BLaER1 treated with 17β-estradiol and CSF1 and Interleukin-3, amounts not matched to agents 10 nM and 100 nM (cell line): Measurements from ENCODE around the gene TCEA3.

Experiments used
- H3K27ac ChIP-seq, 11 experiments: shearing (Covaris generic); formaldehyde crosslinking; 2 replicates each; pipeline ENCODE4 v1.8.1; 2022
- H3K27me3 ChIP-seq, 11 experiments: shearing (Covaris generic); formaldehyde crosslinking; 2 replicates each; pipeline ENCODE4 v1.8.1; 2022
- H3K36me3 ChIP-seq, 11 experiments: shearing (Covaris generic); formaldehyde crosslinking; 2 replicates each; pipeline ENCODE4 v1.8.1; 2022
- H3K4me1 ChIP-seq, 10 experiments: shearing (Covaris generic); formaldehyde crosslinking; 2 replicates each; pipeline ENCODE4 v1.8.1; 2022
- H3K4me2 ChIP-seq, 11 experiments: shearing (Covaris generic); formaldehyde crosslinking; 2 replicates each; pipeline ENCODE4 v1.8.1; 2022
- H3K4me3 ChIP-seq, 10 experiments: shearing (Covaris generic); formaldehyde crosslinking; 2 replicates each; pipeline ENCODE4 v1.8.1; 2022
- H3K9ac ChIP-seq, 11 experiments: shearing (Covaris generic); formaldehyde crosslinking; 2 replicates each; pipeline ENCODE4 v1.8.1; 2022
- H3K9me3 ChIP-seq, 11 experiments: shearing (Covaris generic); formaldehyde crosslinking; replicated peaks in 1 of 11; 2 replicates each; pipeline ENCODE4 v1.8.1; 2022
- H4K20me1 ChIP-seq, 11 experiments: shearing (Covaris generic); formaldehyde crosslinking; 2 replicates each; pipeline ENCODE4 v1.8.1; 2022
- Cebpa-rat ChIP-seq, 11 experiments: shearing (Covaris generic); IDR thresholded peaks; 2 replicates each; pipeline ENCODE4 v1.8.1; 2022

TCEA3 gene

DNA sequence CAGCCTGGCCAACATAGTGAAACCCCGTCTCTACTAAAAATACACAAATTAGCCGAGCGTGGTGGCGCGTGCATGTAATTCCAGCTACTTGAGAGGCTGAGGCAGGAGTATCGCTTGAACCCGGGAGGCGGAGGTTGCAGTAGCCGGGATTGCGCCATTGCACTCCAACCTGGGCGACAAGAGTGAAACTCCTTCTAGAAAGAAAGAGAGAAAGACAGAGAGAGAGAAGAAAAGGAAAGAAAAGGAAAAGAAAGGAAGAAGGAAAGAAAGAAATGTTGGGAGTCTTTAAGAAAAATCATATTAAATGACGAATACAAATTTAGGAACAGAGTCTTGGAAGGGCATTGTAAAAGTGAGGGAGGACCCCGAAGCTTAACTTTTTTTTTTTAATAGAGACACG is 78.6 kb downstream of the TCEA3 start:
- no peaks in the 10 kb centered on the region for H3K27me3 ChIP-seq
- H3K4me1 ChIP-seq, result peaks cover 14 to 26% (median 22%) of the 10 kb centered on the region in 10 experiments
- peaks cover 0 to 13% (median 9%) of the 10 kb centered on the region in 11 experiments; a peak in 8 of 22 replicates for H3K9me3 ChIP-seq

GRCh38 chr1:23344987-23345472 is 79.5 kb downstream of the TCEA3 start:
- H3K9ac ChIP-seq, result peak overlapping the region; percentile 94 to 99 (median 99)
- H3K4me2 ChIP-seq, result peak overlapping the region; percentile 76 to 95 (median 85)
- peaks cover 0 to 13% (median 8%) of the 10 kb centered on the region in 11 experiments; a peak in 9 of 22 replicates for H3K36me3 ChIP-seq
- H3K9me3 ChIP-seq, result peaks cover 0 to 13% (median 9%) of the 10 kb centered on the region in 11 experiments; a peak in 8 of 22 replicates
- no peak for TF ChIP-seq Cebpa-rat (IDR thresholded peaks at IDR 0.05)
- peak overlapping the region; percentile 71 to 89 (median 80) for H3K4me3 ChIP-seq
- peaks cover 32 to 35% (median 34%) of the 10 kb centered on the region in 11 experiments for H4K20me1 ChIP-seq
- H3K27me3 ChIP-seq, result no peaks in the 10 kb centered on the region
- H3K4me1 ChIP-seq, result peaks cover 22 to 35% (median 31%) of the 10 kb centered on the region in 10 experiments
- peak overlapping the region; percentile 85 to 100 (median 97) for H3K27ac ChIP-seq

More for the DNA sequence above, 78.6 kb downstream of the TCEA3 start:
- Histone ChIP-seq H3K36me3 (peaks cover 0 to 4% (median 0%) of the 10 kb centered on the region in 11 experiments; a peak in 5 of 22 replicates), H3K27ac (peak overlapping the region in 3 of 11 experiments; percentile 96 to 99 (median 97); a peak in 1 of 22 replicates), H4K20me1 (peaks cover 24 to 26% (median 25%) of the 10 kb centered on the region in 11 experiments; a peak in 21 of 22 replicates), H3K4me2 (peak overlapping the region in 2 of 11 experiments; percentile 77 to 91; a peak in 2 of 22 replicates), H3K9ac (no peak overlapping the region), H3K4me3 (no peak overlapping the region)
- TF ChIP-seq Cebpa-rat (IDR thresholded peaks at IDR 0.05), result no peak

DNA sequence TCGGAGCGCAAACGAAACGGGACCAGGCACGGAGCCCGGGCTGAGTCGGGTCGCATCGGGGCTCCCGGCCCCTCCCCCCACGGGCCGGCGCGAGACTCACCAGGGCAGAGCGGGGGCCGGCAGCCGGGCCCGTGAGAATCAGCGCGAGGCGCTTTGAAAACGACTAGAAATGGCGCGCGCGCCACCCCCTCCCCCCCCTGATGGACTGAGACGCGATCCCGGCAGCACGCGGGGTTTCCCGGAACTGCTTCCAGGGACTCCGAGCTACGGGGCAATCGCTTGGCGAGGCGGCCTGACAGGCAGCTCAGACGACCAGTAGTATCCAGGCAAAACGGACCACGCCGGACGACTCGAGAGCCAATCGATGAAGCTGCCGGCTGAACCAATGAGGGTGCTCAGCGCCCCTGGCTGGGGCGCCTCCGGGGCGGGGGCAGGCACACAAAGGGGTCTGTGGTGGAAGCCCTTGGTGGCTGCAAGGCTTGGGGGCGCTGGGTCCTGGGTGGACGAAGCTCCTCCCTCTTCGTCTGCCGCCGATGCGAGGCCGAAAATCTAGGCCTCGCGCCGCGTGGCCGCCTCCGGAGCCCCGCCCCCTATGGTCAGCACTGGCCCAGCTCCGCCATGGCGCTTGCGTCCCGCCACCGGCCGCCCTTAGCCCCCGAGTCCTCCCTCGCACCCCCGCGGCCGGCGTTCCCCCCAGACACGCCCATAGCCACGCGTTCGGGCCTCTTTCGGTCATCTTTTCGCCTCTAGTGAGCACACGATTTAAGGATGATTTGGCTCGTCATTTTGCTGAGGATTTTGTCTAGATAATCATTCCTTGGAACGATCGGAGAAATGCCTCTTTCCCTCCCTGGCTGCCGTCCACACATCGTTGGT is 80.2 kb downstream of the TCEA3 start, which contains the start of gene HNRNPR:
TSS of gene HNRNPR (minus strand) at position 174 of the 876 bp plus-strand sequence. CDS start 3,276 bp downstream, outside the sequence.
- Histone ChIP-seq H3K36me3 (peaks cover 0 to 20% (median 13%) of the 10 kb centered on the region in 11 experiments; a peak in 9 of 22 replicates), H3K27ac (peak within 1 kb of the TSS; percentile 85 to 100 (median 97)), H3K4me1 (peaks cover 25 to 41% (median 38%) of the 10 kb centered on the region in 10 experiments)

DNA sequence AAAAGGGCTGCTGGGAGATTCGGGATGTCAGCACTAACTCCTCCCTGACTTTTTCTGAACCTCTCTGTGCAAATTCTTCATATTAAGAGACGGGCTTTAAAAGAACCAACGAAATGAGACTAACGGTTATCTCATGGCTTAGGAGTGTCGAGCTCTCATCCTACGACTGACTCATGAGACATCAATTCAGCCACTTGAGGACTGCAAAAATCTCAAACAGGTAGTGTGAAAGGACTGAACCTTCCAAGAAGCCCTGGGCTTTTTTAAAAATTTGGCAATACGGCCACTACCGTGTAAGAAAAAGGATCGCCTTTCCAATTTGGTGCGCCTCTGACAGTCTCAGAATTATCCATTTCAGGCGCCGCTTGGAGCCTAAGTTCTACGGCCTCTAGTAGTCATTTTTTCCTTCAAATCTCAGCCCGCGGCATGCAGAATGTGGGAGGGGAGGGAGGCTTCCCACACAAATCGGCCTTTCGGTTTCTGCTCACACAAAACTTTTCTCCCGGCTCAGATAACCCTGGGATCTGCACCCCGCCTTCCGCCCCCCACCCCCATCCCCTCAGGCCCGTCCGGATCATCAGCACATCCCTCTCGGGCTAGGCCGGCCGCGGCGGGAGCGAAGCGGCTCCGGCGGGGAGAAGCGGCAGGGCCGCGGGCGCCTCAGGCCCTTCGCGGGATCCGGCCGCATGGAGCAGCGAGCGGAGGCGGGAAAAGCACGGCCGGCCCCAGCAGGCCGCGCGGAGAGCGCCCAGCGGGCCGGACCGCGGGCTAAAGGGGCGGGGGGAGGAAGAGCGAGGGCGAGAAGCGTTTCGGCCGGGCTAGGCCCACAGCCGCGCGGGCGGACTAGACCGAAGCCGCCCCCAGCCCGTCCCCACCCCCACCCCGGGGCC is 81.1 kb downstream of the TCEA3 start:
- Histone ChIP-seq H3K27me3 (no peaks in the 10 kb centered on the region), H3K36me3 (peaks cover 0 to 29% (median 21%) of the 10 kb centered on the region in 11 experiments; a peak in 16 of 22 replicates), H3K27ac (peak overlapping the region; percentile 85 to 100 (median 97)), H3K4me1 (peaks cover 25 to 49% (median 44%) of the 10 kb centered on the region in 10 experiments), H3K4me2 (peak overlapping the region; percentile 70 to 98 (median 91)), H3K9me3 (peaks cover 0 to 13% (median 9%) of the 10 kb centered on the region in 11 experiments; a peak in 8 of 22 replicates), H4K20me1 (peaks cover 48 to 50% (median 49%) of the 10 kb centered on the region in 11 experiments), H3K9ac (peak overlapping the region; percentile 94 to 99 (median 99)), H3K4me3 (peak overlapping the region; percentile 71 to 89 (median 80))
- TF ChIP-seq Cebpa-rat (IDR thresholded peaks at IDR 0.05), result no peak

More for the DNA sequence above, 80.2 kb downstream of the TCEA3 start, which contains the start of gene HNRNPR:
- H3K27me3 ChIP-seq, result no peaks in the 10 kb centered on the region
- peak within 1 kb of the TSS; percentile 71 to 89 (median 80) for H3K4me3 ChIP-seq
- H3K9me3 ChIP-seq, result peaks cover 0 to 13% (median 9%) of the 10 kb centered on the region in 11 experiments; a peak in 8 of 22 replicates
- no peak for TF ChIP-seq Cebpa-rat (IDR thresholded peaks at IDR 0.05)
- peak within 1 kb of the TSS; percentile 94 to 99 (median 99) for H3K9ac ChIP-seq
- H3K4me2 ChIP-seq, result peak within 1 kb of the TSS; percentile 82 to 98 (median 93)
- peaks cover 39 to 42% (median 41%) of the 10 kb centered on the region in 11 experiments for H4K20me1 ChIP-seq

DNA sequence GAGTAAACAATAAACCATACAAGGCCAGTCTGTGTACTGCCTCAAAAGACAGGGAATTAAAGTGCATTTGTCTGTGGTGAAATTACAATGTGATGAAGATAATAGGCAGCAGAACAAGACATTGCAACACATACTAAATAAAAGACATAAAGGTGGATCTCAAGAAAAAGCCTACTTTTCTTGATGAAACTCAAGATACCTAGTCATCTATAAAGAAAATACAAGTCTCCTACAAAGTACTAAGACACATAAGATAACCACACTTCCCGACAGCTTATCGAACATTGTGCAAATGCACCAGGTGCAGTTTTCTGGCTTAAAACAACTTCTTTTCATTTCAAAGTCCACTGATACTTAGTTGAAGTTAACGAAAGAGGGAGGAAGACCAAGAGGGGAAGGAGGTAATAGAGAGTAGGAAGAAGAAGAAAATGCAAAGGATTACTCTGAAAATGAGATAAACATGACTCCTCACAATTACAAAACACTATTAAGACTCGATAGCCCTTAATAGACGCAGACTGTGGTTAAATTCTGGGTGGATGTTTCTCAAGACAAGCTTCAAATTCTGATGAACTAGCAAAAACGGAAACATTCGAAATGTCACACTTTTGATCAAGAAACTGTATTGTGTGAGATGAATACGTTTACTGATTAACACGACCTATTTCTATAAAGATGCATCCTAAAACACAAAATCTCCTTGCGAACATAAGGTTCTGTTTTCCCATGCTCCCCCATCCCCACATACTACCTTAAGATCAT is 82.4 kb downstream of the TCEA3 start:
- H3K9me3 ChIP-seq, result peaks cover 0 to 10% (median 7%) of the 10 kb centered on the region in 11 experiments; a peak in 8 of 22 replicates
- peaks cover 13 to 42% (median 34%) of the 10 kb centered on the region in 11 experiments for H3K36me3 ChIP-seq
- H3K9ac ChIP-seq, result peak overlapping the region; percentile 94 to 99 (median 99)
- H3K27ac ChIP-seq, result peak overlapping the region; percentile 85 to 100 (median 97); a peak in 21 of 22 replicates
- H3K4me1 ChIP-seq, result peaks cover 25 to 62% (median 44%) of the 10 kb centered on the region in 10 experiments
- no peaks in the 10 kb centered on the region for H3K27me3 ChIP-seq
- TF ChIP-seq Cebpa-rat (IDR thresholded peaks at IDR 0.05), result no peak
- H3K4me3 ChIP-seq, result peak overlapping the region; percentile 71 to 89 (median 80)
- H4K20me1 ChIP-seq, result peaks cover 62 to 64% (median 63%) of the 10 kb centered on the region in 11 experiments
- peak overlapping the region; percentile 70 to 98 (median 91) for H3K4me2 ChIP-seq

DNA sequence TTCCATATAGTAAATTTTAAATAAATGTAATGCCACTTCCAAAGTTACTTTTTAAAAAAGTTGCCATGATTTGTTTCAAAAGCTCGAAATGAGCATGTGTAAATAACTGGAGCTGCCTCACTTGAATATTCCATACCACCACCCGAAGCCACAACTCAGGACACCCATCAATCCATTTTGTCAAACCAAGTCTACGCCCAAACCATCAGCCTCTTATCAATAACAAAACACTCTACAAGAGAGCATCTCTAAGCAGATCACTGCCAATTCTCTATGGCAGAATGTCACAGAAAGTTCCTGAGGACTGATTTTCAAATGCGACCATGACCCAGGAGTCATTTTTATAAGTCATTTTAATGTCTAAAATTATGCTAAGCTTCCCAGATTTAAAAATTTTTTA is 84.9 kb downstream of the TCEA3 start:
- no peak for TF ChIP-seq Cebpa-rat (IDR thresholded peaks at IDR 0.05)
- Histone ChIP-seq H3K27ac (no peak overlapping the region), H3K9me3 (no peaks in the 10 kb centered on the region), H3K27me3 (no peaks in the 10 kb centered on the region), H3K36me3 (peaks cover 35 to 67% (median 58%) of the 10 kb centered on the region in 11 experiments), H3K4me2 (peak overlapping the region; percentile 70 to 98 (median 91); a peak in 18 of 22 replicates), H3K4me1 (peaks cover 17 to 55% (median 35%) of the 10 kb centered on the region in 10 experiments), H4K20me1 (peaks cover 71 to 89% (median 84%) of the 10 kb centered on the region in 11 experiments), H3K4me3 (no peak overlapping the region; a peak in 2 of 20 replicates), H3K9ac (no peak overlapping the region)

- Histone ChIP-seq H3K9me3 (no peaks in the 10 kb centered on the region), H3K4me1 (peaks cover 17 to 55% (median 35%) of the 10 kb centered on the region in 10 experiments), H3K4me3 (no peak overlapping the region), H3K27me3 (no peaks in the 10 kb centered on the region), H3K27ac (no peak overlapping the region), H3K9ac (no peak overlapping the region), H4K20me1 (peaks cover 65 to 100% (median 97%) of the 10 kb centered on the region in 11 experiments), H3K4me2 (no peak overlapping the region), H3K36me3 (peaks cover 53 to 85% (median 76%) of the 10 kb centered on the region in 11 experiments)
- no peak for TF ChIP-seq Cebpa-rat (IDR thresholded peaks at IDR 0.05)
These were observed 86.7 kb downstream of the TCEA3 start for GRCh38 chr1:23337869-23338268.
